Measurements from ENCODE around the gene ANGPT4. TPM values are rescaled to one million over a fixed set of nuclear protein-coding genes. Genes with fewer than 3 reads are reported as not detected.

Gene ANGPT4
- total and polyA plus RNA-seq, 2 of the 13 experiments (the other 11 are each of a cell fraction or from before 2014, with no cell fraction given) = not detected

GRCh38 chr20:916825-917224, 691 bp upstream of the ANGPT4 start:
- no TSS peak for BruUV-seq (replicated peaks)
- Histone ChIP-seq H3K4me3 (replicated peaks in 1 of 3; ENCODE audit: insufficient read depth in 1 of 3, low read depth in 2 of 3, low read length in 3 of 3) (no peak overlapping the region), H2AFZ (ENCODE audit: low read length) (no peak overlapping the region), H3K27me3 (ENCODE audit: control insufficient read depth in 1 of 2, insufficient read depth in 2 of 2, low read length in 2 of 2) (peaks cover 4 to 17% of the 10 kb centered on the region in 2 experiments; a peak in 3 of 5 replicates), H3K9ac (ENCODE audit: insufficient read depth, low read depth, low read length) (no peak overlapping the region), H3K36me3 (replicated peaks in 1 of 2; ENCODE audit: control insufficient read depth in 1 of 2, insufficient read depth in 2 of 2, low read length in 2 of 2) (no peaks in the 10 kb centered on the region), H3K27ac (ENCODE audit: extremely low read length, insufficient read depth, low read length) (no peak overlapping the region), H3K4me2 (ENCODE audit: low read depth, low read length) (no peak overlapping the region), H4K20me1 (ENCODE audit: insufficient read depth, low read length) (no peaks in the 10 kb centered on the region), H3K4me1 (ENCODE audit: insufficient read depth, low read length) (0 out of 2 replicates have a peak, but pooled peaks cover under 1% of the 10 kb centered on the region), H3K9me3 (ENCODE audit: low read length) (no peaks in the 10 kb centered on the region), H3K79me2 (ENCODE audit: insufficient read depth, low read length) (no peaks in the 10 kb centered on the region)
- WGBS (ENCODE audit: low lambda C conversion rate) = 49% methylated on average over 5 of the region's 5 CpGs
- in situ Hi-C loops (cut with HindIII; ENCODE audit: extremely low pct_ligation_motif_present, low pct_unique_long_range_greater_than_20kb) (no loop called here), intact Hi-C loops (cut with micrococcal nuclease; ENCODE audit: unreplicated experiment) (no loop called here)
- no peak for FAIRE-seq
- DNase-seq (ENCODE audit: low spot score) = no peak
- CTCF ChIA-PET (ENCODE audit: low intra/inter-chr PET ratio, low total read pairs) = no interaction called here
- no peak for ATAC-seq
- TF ChIP-seq ZNF788 (CRISPR knock-in tag; IDR thresholded peaks at IDR 0.05; ENCODE audit: borderline replicate concordance) (no peak), ZNF44 (CRISPR knock-in tag; IDR thresholded peaks at IDR 0.05) (no peak), KDM3A (CRISPR knock-in tag; IDR thresholded peaks at IDR 0.05; ENCODE audit: low read depth) (no peak), BRD4 (CRISPR knock-in tag; IDR thresholded peaks at IDR 0.05) (no peak), E2F1 (CRISPR knock-in tag; IDR thresholded peaks at IDR 0.05) (no peak)
- POLR2A ChIA-PET = no interaction called here

- Histone ChIP-seq H3K79me2 (ENCODE audit: insufficient read depth, low read length) (no peaks in the 10 kb centered on the region), H3K4me2 (ENCODE audit: low read depth, low read length) (no peak overlapping the region), H3K27me3 (ENCODE audit: control insufficient read depth in 1 of 2, insufficient read depth in 2 of 2, low read length in 2 of 2) (peaks cover 4 to 17% of the 10 kb centered on the region in 2 experiments; a peak in 3 of 5 replicates), H3K9me3 (ENCODE audit: low read length) (no peaks in the 10 kb centered on the region), H4K20me1 (ENCODE audit: insufficient read depth, low read length) (no peaks in the 10 kb centered on the region), H2AFZ (ENCODE audit: low read length) (no peak overlapping the region), H3K27ac (ENCODE audit: extremely low read length, insufficient read depth, low read length) (no peak overlapping the region), H3K36me3 (replicated peaks in 1 of 2; ENCODE audit: control insufficient read depth in 1 of 2, insufficient read depth in 2 of 2, low read length in 2 of 2) (no peaks in the 10 kb centered on the region), H3K9ac (ENCODE audit: insufficient read depth, low read depth, low read length) (no peak overlapping the region), H3K4me1 (ENCODE audit: insufficient read depth, low read length) (peaks cover 17% of the 10 kb centered on the region), H3K4me3 (replicated peaks in 1 of 3; ENCODE audit: insufficient read depth in 1 of 3, low read depth in 2 of 3, low read length in 3 of 3) (no peak overlapping the region)
- WGBS (ENCODE audit: low lambda C conversion rate) = 30% methylated on average over 15 of the region's 15 CpGs
- intact Hi-C loops (cut with micrococcal nuclease; ENCODE audit: unreplicated experiment) (no loop called here), in situ Hi-C loops (cut with HindIII; ENCODE audit: extremely low pct_ligation_motif_present, low pct_unique_long_range_greater_than_20kb) (no loop called here)
- ATAC-seq = no peak
- DNase-seq (ENCODE audit: low spot score) = no peak
- ChIA-PET CTCF (ENCODE audit: low intra/inter-chr PET ratio, low total read pairs) (no interaction called here), POLR2A (no interaction called here)
- BruUV-seq (replicated peaks) = no TSS peak
- FAIRE-seq = no peak
- TF ChIP-seq MYC (CRISPR knock-in tag; IDR thresholded peaks at IDR 0.05; ENCODE audit: borderline replicate concordance) = no peak
Observed at GRCh38 chr20:914727-915498, 1.2 kb downstream of the ANGPT4 start.
